Measurements from ENCODE around the gene ARHGAP42. TPM values are rescaled to one million over a fixed set of nuclear protein-coding genes. Genes with fewer than 3 reads are reported as not detected.

The ARHGAP42 gene
- total and polyA plus RNA-seq, 8 donors = 0.76 to 4.9 (median 1.8) TPM

- H3K27ac ChIP-seq = no peak overlapping the region
- H3K36me3 ChIP-seq = no peaks in the 10 kb centered on the region
- 75 to 88% methylated on average over 5 of the region's 5 CpGs for WGBS, 2 donors
- TF ChIP-seq, protein P1, sequence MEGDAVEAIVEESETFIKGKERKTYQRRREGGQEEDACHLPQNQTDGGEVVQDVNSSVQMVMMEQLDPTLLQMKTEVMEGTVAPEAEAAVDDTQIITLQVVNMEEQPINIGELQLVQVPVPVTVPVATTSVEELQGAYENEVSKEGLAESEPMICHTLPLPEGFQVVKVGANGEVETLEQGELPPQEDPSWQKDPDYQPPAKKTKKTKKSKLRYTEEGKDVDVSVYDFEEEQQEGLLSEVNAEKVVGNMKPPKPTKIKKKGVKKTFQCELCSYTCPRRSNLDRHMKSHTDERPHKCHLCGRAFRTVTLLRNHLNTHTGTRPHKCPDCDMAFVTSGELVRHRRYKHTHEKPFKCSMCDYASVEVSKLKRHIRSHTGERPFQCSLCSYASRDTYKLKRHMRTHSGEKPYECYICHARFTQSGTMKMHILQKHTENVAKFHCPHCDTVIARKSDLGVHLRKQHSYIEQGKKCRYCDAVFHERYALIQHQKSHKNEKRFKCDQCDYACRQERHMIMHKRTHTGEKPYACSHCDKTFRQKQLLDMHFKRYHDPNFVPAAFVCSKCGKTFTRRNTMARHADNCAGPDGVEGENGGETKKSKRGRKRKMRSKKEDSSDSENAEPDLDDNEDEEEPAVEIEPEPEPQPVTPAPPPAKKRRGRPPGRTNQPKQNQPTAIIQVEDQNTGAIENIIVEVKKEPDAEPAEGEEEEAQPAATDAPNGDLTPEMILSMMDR (IDR thresholded peaks at IDR 0.05) = no peak
- no peaks in the 10 kb centered on the region for H3K27me3 ChIP-seq
- intact Hi-C loops (cut with DNase I) = no loop called here
- H3K4me1 ChIP-seq = no peaks in the 10 kb centered on the region
- FAIRE-seq = no peak
- no peak for DNase-seq
- ATAC-seq = no peak
- no peak overlapping the region for H3K4me3 ChIP-seq
- no peaks in the 10 kb centered on the region for H3K9me3 ChIP-seq
Measured at GRCh38 chr11:100752371-100753171, 65.5 kb downstream of the ARHGAP42 start.

- H3K4me3 ChIP-seq = no peak overlapping the region
- DNase-seq (no peak), FAIRE-seq (no peak), ATAC-seq (no peak)
- no peaks in the 10 kb centered on the region for H3K9me3 ChIP-seq
- WGBS, 2 donors = 56 to 62% methylated on average over 4 of the region's 4 CpGs
- intact Hi-C loops (cut with DNase I) = no loop called here
- TF ChIP-seq, protein P1 (IDR thresholded peaks at IDR 0.05) = no peak
- H3K36me3 ChIP-seq = no peaks in the 10 kb centered on the region
- no peak overlapping the region for H3K27ac ChIP-seq
- H3K4me1 ChIP-seq = no peaks in the 10 kb centered on the region
- no peaks in the 10 kb centered on the region for H3K27me3 ChIP-seq
Measured at GRCh38 chr11:100753172-100753543, 66.1 kb downstream of the ARHGAP42 start.

DNA sequence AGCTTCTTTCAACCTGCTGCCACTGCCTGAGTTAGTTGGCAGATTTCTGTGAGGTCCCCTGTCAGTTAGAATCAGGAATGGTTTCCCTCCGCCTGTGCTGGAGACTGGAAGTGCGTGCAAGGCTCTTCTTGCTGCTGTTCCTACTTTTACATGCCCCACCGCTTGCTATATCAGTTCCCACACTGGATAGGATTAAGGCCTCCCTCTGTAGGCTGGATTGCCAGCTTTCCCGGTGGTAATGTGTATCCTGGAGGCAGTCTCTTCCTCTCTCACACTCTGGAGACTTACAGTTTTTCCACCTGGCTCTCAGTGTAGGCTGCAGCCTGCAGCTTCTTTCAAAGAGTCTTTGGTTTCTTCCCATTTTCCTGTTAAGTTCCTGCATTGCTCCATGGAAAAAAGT is 66.5 kb downstream of the ARHGAP42 start:
- Histone ChIP-seq H3K27me3 (no peaks in the 10 kb centered on the region), H3K36me3 (no peaks in the 10 kb centered on the region), H3K4me1 (no peaks in the 10 kb centered on the region), H3K27ac (no peak overlapping the region), H3K4me3 (no peak overlapping the region), H3K9me3 (no peaks in the 10 kb centered on the region)
- DNase-seq (no peak), ATAC-seq (no peak), FAIRE-seq (no peak)
- TF ChIP-seq, protein P1 (IDR thresholded peaks at IDR 0.05) = no peak
- WGBS, 2 donors = 74 to 88% methylated on average over 4 of the region's 4 CpGs
- intact Hi-C loops (cut with DNase I) = no loop called here

DNA sequence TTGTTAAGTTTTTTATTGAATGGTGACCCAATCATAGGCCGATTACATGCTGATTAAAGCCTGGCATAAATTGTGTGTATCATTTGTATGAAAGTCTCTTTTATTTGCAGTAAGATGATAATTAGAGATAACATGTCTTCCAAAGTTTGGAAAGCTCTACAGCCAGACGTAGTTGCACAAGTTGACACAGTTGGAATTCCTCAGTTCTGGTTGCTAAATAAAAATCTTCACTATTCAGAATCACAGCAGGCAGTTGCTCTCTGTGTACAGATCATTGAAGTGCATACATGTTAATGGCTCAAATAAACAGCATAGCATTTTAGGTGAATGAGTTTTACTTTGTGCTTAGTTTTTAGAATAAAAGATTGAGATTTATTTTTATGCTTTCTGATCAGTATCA is 69.5 kb downstream of the ARHGAP42 start:
- intact Hi-C loops (cut with DNase I) = no loop called here
- Histone ChIP-seq H3K9me3 (no peaks in the 10 kb centered on the region), H3K36me3 (no peaks in the 10 kb centered on the region), H3K4me1 (no peaks in the 10 kb centered on the region), H3K27me3 (no peaks in the 10 kb centered on the region), H3K4me3 (no peak overlapping the region), H3K27ac (no peak overlapping the region)
- DNase-seq (no peak), FAIRE-seq (no peak), ATAC-seq (no peak)
- TF ChIP-seq, protein P1 (IDR thresholded peaks at IDR 0.05) = no peak
- WGBS, 2 donors = 40 to 54% methylated on average over 2 of the region's 2 CpGs

DNA sequence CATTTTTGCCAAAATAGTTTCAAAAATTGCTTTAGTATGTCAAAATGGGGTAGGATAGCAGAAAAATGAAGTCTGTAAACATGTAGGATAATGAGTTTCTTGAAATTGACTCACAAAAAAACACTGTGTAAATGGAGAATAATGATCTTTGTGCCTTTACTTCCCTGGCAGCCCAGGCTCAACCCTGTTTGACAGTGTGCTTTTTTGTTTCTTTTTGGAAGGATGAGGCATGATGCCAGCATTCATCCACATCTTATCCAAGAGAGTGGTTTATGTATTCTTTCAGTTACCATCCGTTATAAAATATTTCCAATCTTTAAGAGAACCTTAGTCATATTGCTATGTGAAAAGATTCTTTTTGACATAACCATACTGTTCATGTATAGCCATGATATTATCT is 70.6 kb downstream of the ARHGAP42 start:
- intact Hi-C loops (cut with DNase I) = no loop called here
- Histone ChIP-seq H3K9me3 (no peaks in the 10 kb centered on the region), H3K27ac (no peak overlapping the region), H3K4me1 (no peaks in the 10 kb centered on the region), H3K4me3 (no peak overlapping the region), H3K36me3 (no peaks in the 10 kb centered on the region), H3K27me3 (no peaks in the 10 kb centered on the region)
- FAIRE-seq = no peak
- no peak for ATAC-seq
- TF ChIP-seq, protein P1 (IDR thresholded peaks at IDR 0.05) = no peak
- WGBS, 2 donors = 54 to 76% methylated on average over 1 of the region's 1 CpG
- no peak for DNase-seq
